Cerebellar cortex (tissue), 1 donor: ENCODE results near the gene PHOX2B.
"Not testable (repeated sequence)": the region's sequence is repeated elsewhere in the genome, so short reads cannot be mapped to it uniquely, and the experiment has no call there.

Experiments used
- DNase-seq: peaks from one replicate; pipeline ENCODE4 v3.0.0-alpha.2; 2015; ENCODE audit warnings: low spot score

Gene PHOX2B

GRCh38 chr4:41748074-41748570, 403 bp downstream of the PHOX2B start:
- no peak for DNase-seq

GRCh38 chr4:41747230-41748055, 1.1 kb downstream of the PHOX2B start:
- no peak for DNase-seq

- no peak for DNase-seq
Observed at GRCh38 chr4:41746440-41747229, 1.9 kb downstream of the PHOX2B start.

- no peak for DNase-seq
Observed at GRCh38 chr4:41746025-41746439, 2.5 kb downstream of the PHOX2B start.

- DNase-seq, result no peak
Observed at GRCh38 chr4:41745292-41746024, 3.1 kb downstream of the PHOX2B start.

- DNase-seq, result no peak
Observed at GRCh38 chr4:41744572-41745291, 3.8 kb downstream of the PHOX2B start.

GRCh38 chr4:41741354-41741753, 7.2 kb downstream of the PHOX2B start:
- DNase-seq, result no peak

GRCh38 chr4:41737491-41737890, 11.0 kb downstream of the PHOX2B start:
- not testable (repeated sequence) for DNase-seq

- DNase-seq, result no peak
Observed at GRCh38 chr4:41734371-41734770, 14.2 kb downstream of the PHOX2B start.

- no peak for DNase-seq
Observed at GRCh38 chr4:41731569-41732126, 16.9 kb downstream of the PHOX2B start.

GRCh38 chr4:41728573-41728913, 20.0 kb downstream of the PHOX2B start:
- DNase-seq, result no peak

GRCh38 chr4:41727861-41728572, 20.5 kb downstream of the PHOX2B start:
- no peak for DNase-seq

GRCh38 chr4:41725254-41725653, 23.3 kb downstream of the PHOX2B start:
- no peak for DNase-seq

GRCh38 chr4:41723286-41723685, 25.2 kb downstream of the PHOX2B start:
- DNase-seq, result no peak

GRCh38 chr4:41722181-41722580, 26.3 kb downstream of the PHOX2B start:
- DNase-seq, result no peak

- DNase-seq, result no peak
Observed at GRCh38 chr4:41719417-41719816, 29.1 kb downstream of the PHOX2B start.

- DNase-seq, result no peak
Observed at GRCh38 chr4:41718907-41719306, 29.6 kb downstream of the PHOX2B start.

- DNase-seq, result no peak
Observed at GRCh38 chr4:41715155-41715554, 33.4 kb downstream of the PHOX2B start.

- no peak for DNase-seq
Observed at GRCh38 chr4:41714364-41715000, 34.0 kb downstream of the PHOX2B start.

- DNase-seq, result no peak
Observed at GRCh38 chr4:41713768-41714167, 34.8 kb downstream of the PHOX2B start.
